Heart left ventricle (tissue), 16 donors: ENCODE measurements around the gene IL17D. TPM values are rescaled to one million over a fixed set of nuclear protein-coding genes. Genes with fewer than 3 reads are reported as not detected.
"Not testable (repeated sequence)": the region's sequence is repeated elsewhere in the genome, so short reads cannot be mapped to it uniquely, and the experiment has no call there.

Experiments
- ATAC-seq, 4 donors: fragments of 200-7000 bp; cut with Tn5 transposase; one replicate each; pipeline ENCODE4 v1.9.1; 2020 to 2022; ENCODE audit warnings: moderate library complexity in 4 of 4, mild to moderate bottlenecking in 3 of 4, moderate number of reproducible peaks in 1 of 4
- DNase-seq, 5 donors: peaks; one replicate each; pipeline ENCODE4 v3.0.0-alpha.2; 2020
- H3K27ac ChIP-seq, 12 donors: fragments of 200-600 bp; sonication (generic) in 4 of 12; one replicate each; pipeline versions ENCODE4 v1.5.0 to v1.8.0; 2016 to 2022; ENCODE audit warnings: mild to moderate bottlenecking in 2 of 12
- H3K27me3 ChIP-seq, 9 donors: fragments of 200-600 bp; sonication (generic) in 2 of 9; one replicate each; pipeline versions ENCODE4 v1.5.1 to v1.8.0; 2016 to 2022; ENCODE audit warnings: mild to moderate bottlenecking in 3 of 9
- H3K36me3 ChIP-seq, 9 donors: fragments of 200-600 bp; sonication (generic) in 2 of 9; one replicate each; pipeline versions ENCODE4 v1.5.0 to v1.8.0; 2018 to 2022; ENCODE audit warnings: mild to moderate bottlenecking in 2 of 9
- H3K4me1 ChIP-seq, 12 donors: fragments of 200-600 bp; sonication (generic) in 4 of 12; one replicate each; pipeline versions ENCODE4 v1.5.0 to v1.8.0; 2016 to 2022; ENCODE audit warnings: mild to moderate bottlenecking in 3 of 12
- H3K4me3 ChIP-seq, 12 donors: fragments of 200-600 bp; sonication (generic) in 4 of 12; one replicate each; pipeline versions ENCODE4 v1.5.0 to v1.8.0; 2017 to 2022; ENCODE audit warnings: mild to moderate bottlenecking in 9 of 12, moderate library complexity in 4 of 12
- H3K9me3 ChIP-seq, 12 donors: fragments of 200-600 bp; sonication (generic) in 4 of 12; one replicate each; pipeline versions ENCODE4 v1.5.0 to v1.8.0; 2016 to 2022; ENCODE audit warnings: mild to moderate bottlenecking in 1 of 12
- CTCF ChIP-seq, 12 donors: fragments of 200-600 bp; sonication (generic) in 4 of 12; IDR thresholded peaks; one replicate each; pipeline versions ENCODE4 v1.5.0 to v1.8.0; 2018 to 2022; ENCODE audit warnings: antibody characterized with exemption in 12 of 12, mild to moderate bottlenecking in 5 of 12
- POLR2A ChIP-seq, 2 donors: fragments of 450-650 bp; IDR thresholded peaks; one replicate each; pipeline ENCODE4 v1.6.1; 2017; ENCODE audit warnings: antibody characterized with exemption in 2 of 2, mild to moderate bottlenecking in 2 of 2, moderate library complexity in 2 of 2
- WGBS, 4 donors: extraction: QIAGEN DNeasy Blood & Tissue Kit in 2 of 4; methylation state at CpG; one replicate each; pipeline versions ENCODE4 v1.1.5 to v1.1.7; 2013 to 2018; 5-methylcytosine and 5-hydroxymethylcytosine counted together
- intact Hi-C, 10 donors: fragments of 100-400 bp; cut with DNase I; formaldehyde crosslinking; loops; one replicate each; pipeline versions ENCODE4 v1.11.1 to v1.14.2; 2022
- polyA plus RNA-seq, 2 donors: library from polyadenylated mRNA; stranded (reverse); fragments of 200-250 nt; gene quantifications; one replicate each; pipeline ENCODE4 v1.2.3, GENCODE V29; 2013
- total RNA-seq, 9 donors: library from RNA; depleted of rRNA in 2 of 9; stranded (reverse); fragments of >200 nt in 2 of 9; fragmentation: NEBNext Ultra II Directional in 3 of 9; extraction: Animal tissue kit (Norgen Biotek cat#: 25700) in 3 of 9; gene quantifications; one replicate each; pipeline versions ENCODE4 v1.1.0 to v1.2.4, GENCODE V29; 2016 to 2023
- donor health status: ischemic (EF 13 %, LVEDD 7.1; RV severe dilation, severe dysfunction).
- donor health status: healthy with polysubstance abuse.
- donor health status: DM: no; HTN: yes; CAD: no.
- donor health status: DM: no; HTN: no; CAD: no.
- donor health status: ischemic (EF 25% LVEDD 6.9; RV normal size, moderate dysfunction).
- donor health status: ischemic (EF 25% LVEDD 5.7; RV mildly dilated, moderate dysfunction).
- donor health status: healthy.
- donor health status: DM: yes; HTN: yes; CAD: no.
- donor health status: ischemic (EF 35%, LVEDD 5.7; RV mildly dilated, moderate dysfunction).
- donor health status: nonischemic (EF 11% LVEDD 7.7; RV severe dilation, severe dysfunction).
- donor health status: DM: yes; HTN: yes; CAD: no.
- donor health status: PGD.
- donor health status: ischemic (EF 29% LVEDD 5.4; RV normal size, mild dysfunction).
- donor health status: nonischemic (EF 23%, LVEDD 6.1; RV moderate dilation, normal function).

The IL17D gene
- total and polyA plus RNA-seq, 11 donors: 0.30 to 1.6 (median 0.76) TPM

GRCh38 chr13:20672772-20673171, 30.7 kb upstream of the IL17D start:
- 51 to 67% (median 64%) methylated on average over 2 of the region's 2 CpGs for WGBS, 4 donors
- Histone ChIP-seq H3K4me1 (peaks cover 0 to 7% (median 0%) of the 10 kb centered on the region in 12 donors), H3K9me3 (no peaks in the 10 kb centered on the region), H3K36me3 (peaks cover 0 to 23% (median 0%) of the 10 kb centered on the region in 9 donors), H3K4me3 (no peak overlapping the region), H3K27ac (no peak overlapping the region), H3K27me3 (no peaks in the 10 kb centered on the region)
- TF ChIP-seq POLR2A (IDR thresholded peaks at IDR 0.05) (no peak), CTCF (IDR thresholded peaks at IDR 0.05) (no peak)
- DNase-seq (no peak), ATAC-seq (peak in 2 of 4 donors; percentile 55 to 71)
- intact Hi-C loops: no loop called here

DNA sequence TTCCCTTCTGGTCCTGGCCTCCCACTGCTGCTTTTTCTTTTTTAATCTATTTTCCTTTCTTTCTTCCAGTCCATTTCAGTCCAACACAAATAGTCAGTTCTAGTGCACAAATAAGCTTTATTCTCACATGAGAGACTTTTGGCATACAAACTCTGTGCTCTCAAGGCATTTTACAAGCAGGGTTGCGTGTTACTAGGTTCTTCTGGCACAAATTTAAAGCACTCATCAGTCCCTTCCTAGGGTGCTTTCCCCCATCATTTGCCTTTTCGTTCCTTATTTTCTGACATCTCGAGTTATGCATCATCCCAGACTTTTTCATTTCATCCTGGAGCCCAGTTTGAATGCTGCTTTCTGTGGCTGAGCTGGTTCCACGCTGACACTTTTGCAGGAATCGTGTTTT, 29.8 kb upstream of the IL17D start:
- 84 to 89% (median 86%) methylated on average over 5 of the region's 5 CpGs for WGBS, 4 donors
- H3K36me3 ChIP-seq: peaks cover 0 to 23% (median 0%) of the 10 kb centered on the region in 9 donors
- intact Hi-C loops: no loop called here

GRCh38 chr13:20676213-20676612, 27.3 kb upstream of the IL17D start:
- 84 to 94% (median 93%) methylated on average over 2 of the region's 2 CpGs for WGBS, 4 donors
- peaks cover 0 to 7% (median 0%) of the 10 kb centered on the region in 12 donors for H3K4me1 ChIP-seq
- intact Hi-C loops: no loop called here
- H3K27me3 ChIP-seq: no peaks in the 10 kb centered on the region
- no peaks in the 10 kb centered on the region for H3K9me3 ChIP-seq
- ATAC-seq (no peak), DNase-seq (no peak)
- TF ChIP-seq CTCF (IDR thresholded peaks at IDR 0.05): no peak
- TF ChIP-seq POLR2A (IDR thresholded peaks at IDR 0.05): no peak
- no peak overlapping the region for H3K4me3 ChIP-seq
- peaks cover 0 to 21% (median 0%) of the 10 kb centered on the region in 9 donors for H3K36me3 ChIP-seq
- H3K27ac ChIP-seq: no peak overlapping the region

More for the DNA sequence above, 29.8 kb upstream of the IL17D start:
- ATAC-seq (no peak), DNase-seq (no peak)
- TF ChIP-seq POLR2A (IDR thresholded peaks at IDR 0.05): no peak
- no peak for TF ChIP-seq CTCF (IDR thresholded peaks at IDR 0.05)
- no peaks in the 10 kb centered on the region for H3K27me3 ChIP-seq
- no peaks in the 10 kb centered on the region for H3K9me3 ChIP-seq
- H3K4me3 ChIP-seq: no peak overlapping the region
- H3K4me1 ChIP-seq: peaks cover 0 to 7% (median 0%) of the 10 kb centered on the region in 12 donors
- H3K27ac ChIP-seq: peak overlapping the region in 1 of 12 donors; percentile 21

DNA sequence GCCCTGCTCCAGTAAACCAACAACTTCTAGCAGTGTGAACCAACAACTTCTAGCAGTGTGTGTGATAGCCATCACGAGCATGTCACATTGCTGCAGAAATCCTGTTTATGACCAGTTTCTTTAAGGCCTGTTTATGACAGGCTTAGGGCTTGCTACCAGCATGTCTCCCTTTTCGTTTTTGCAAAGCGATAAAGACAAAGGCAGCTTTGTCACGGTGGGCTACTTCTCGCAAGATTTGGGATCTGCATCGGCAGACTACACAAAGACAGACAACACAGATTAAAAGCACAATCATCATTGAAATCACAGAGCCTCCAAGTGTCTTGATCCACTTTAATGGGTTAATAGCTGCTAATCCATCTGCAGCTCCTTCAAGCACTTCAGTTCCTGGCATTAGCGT, 24.9 kb upstream of the IL17D start:
- WGBS, 4 donors: 75 to 88% (median 84%) methylated on average over 7 of the region's 7 CpGs
- H3K4me3 ChIP-seq, H3K9me3 ChIP-seq, ATAC-seq, H3K27ac ChIP-seq, H3K4me1 ChIP-seq, H3K27me3 ChIP-seq, intact Hi-C loops, DNase-seq: not testable (repeated sequence)
- H3K36me3 ChIP-seq: peaks cover 0 to 16% (median 0%) of the 10 kb centered on the region in 9 donors

GRCh38 chr13:20679879-20680278, 23.6 kb upstream of the IL17D start:
- no peak overlapping the region for H3K27ac ChIP-seq

More at GRCh38 chr13:20679879-20680278, 23.6 kb upstream of the IL17D start:
- Histone ChIP-seq H3K4me1 (no peaks in the 10 kb centered on the region), H3K27me3 (no peaks in the 10 kb centered on the region), H3K4me3 (no peak overlapping the region), H3K9me3 (no peaks in the 10 kb centered on the region), H3K36me3 (peaks cover 0 to 16% (median 0%) of the 10 kb centered on the region in 9 donors)
- DNase-seq: no peak
- ATAC-seq: no peak
- TF ChIP-seq CTCF (IDR thresholded peaks at IDR 0.05): no peak
- no peak for TF ChIP-seq POLR2A (IDR thresholded peaks at IDR 0.05)
- intact Hi-C loops: no loop called here
- WGBS, 4 donors: 83 to 99% (median 95%) methylated on average over 3 of the region's 3 CpGs
